Stomach (tissue), 9 donors: ENCODE data around the gene RREB1. TPM values are rescaled to one million over a fixed set of nuclear protein-coding genes. Genes with fewer than 3 reads are reported as not detected.

Experiments used
- DNase-seq, 2 donors: peaks; one replicate each; pipeline versions ENCODE4 v3.0.0 to v3.0.0-alpha.2; 2013 to 2019
- H3K27ac ChIP-seq, 5 donors: fragments of 200-600 bp in 4 of 5; sonication (generic) in 4 of 5; one replicate each; pipeline ENCODE4 v1.5.1; 2013 to 2019; ENCODE audit warnings: mild to moderate bottlenecking in 1 of 5, moderate library complexity in 1 of 5
- H3K27me3 ChIP-seq, 3 donors: fragments of 200-600 bp; sonication (generic); one replicate each; pipeline ENCODE4 v1.5.1; 2017 to 2019; ENCODE audit warnings: mixed run types in 1 of 3
- H3K36me3 ChIP-seq, 4 donors: fragments of 200-600 bp; sonication (generic); 1 replicate in 3 of 4; 2 replicates in 1 of 4; pipeline ENCODE4 v1.5.1; 2016 to 2019
- H3K4me1 ChIP-seq, 4 donors: fragments of 200-600 bp; sonication (generic); one replicate each; pipeline ENCODE4 v1.5.1; 2016 to 2019
- H3K4me3 ChIP-seq, 4 donors: fragments of 200-600 bp; sonication (generic) in 3 of 4; one replicate each; pipeline ENCODE4 v1.5.1; 2016 to 2019; ENCODE audit warnings: mild to moderate bottlenecking in 1 of 4
- H3K9me3 ChIP-seq, 4 donors: fragments of 200-600 bp; sonication (generic); one replicate each; pipeline ENCODE4 v1.5.1; 2016 to 2019
- CTCF ChIP-seq, 7 experiments: fragments of 450-650 bp in 4 of 7; fragments of 200-600 bp in 3 of 7; sonication (generic) in 3 of 7; IDR thresholded peaks; one replicate each; pipeline ENCODE4 v1.5.1; 2016 to 2019; ENCODE audit warnings: antibody characterized with exemption in 7 of 7, control low read depth in 2 of 7, mild to moderate bottlenecking in 1 of 7
- EP300 ChIP-seq: sonication (generic); formaldehyde crosslinking; IDR thresholded peaks from one replicate; pipeline ENCODE4 v1.6.1; 2017; ENCODE audit warnings: antibody characterized with exemption
- POLR2A ChIP-seq, 4 donors: fragments of 450-650 bp; IDR thresholded peaks; one replicate each; pipeline ENCODE4 v1.6.1; 2016; ENCODE audit warnings: antibody characterized with exemption in 4 of 4, control low read depth in 2 of 4, mild to moderate bottlenecking in 1 of 4, moderate library complexity in 1 of 4
- POLR2AphosphoS5 ChIP-seq, 3 donors: sonication (generic); formaldehyde crosslinking; IDR thresholded peaks; one replicate each; pipeline ENCODE4 v1.6.1; 2016; ENCODE audit warnings: antibody characterized with exemption in 3 of 3
- WGBS, 5 donors: extraction: QIAGEN DNeasy Blood & Tissue Kit in 3 of 5; methylation state at CpG; one replicate each; pipeline versions ENCODE4 v1.1.5 to v1.1.7; 2013 to 2018; 5-methylcytosine and 5-hydroxymethylcytosine counted together
- intact Hi-C: fragments of 100-400 bp; cut with DNase I; formaldehyde crosslinking; loops from one replicate; pipeline ENCODE4 v1.15.1; 2023; ENCODE audit warnings: low total_unique reads
- polyA plus RNA-seq, 3 donors: library from polyadenylated mRNA; stranded (reverse); fragments of 200-250 nt; gene quantifications; one replicate each; pipeline ENCODE4 v1.2.3, GENCODE V29; 2013
- total RNA-seq, 5 donors: library from RNA; depleted of rRNA; stranded (reverse); fragments of >200 nt; gene quantifications; one replicate each; pipeline versions ENCODE4 v1.1.0 to v1.2.3, GENCODE V29; 2014 to 2016
- donor health status: healthy with polysubstance abuse.
- donor health status: Bipolar disorder and iron deficiency.
- donor health status: healthy.

RREB1 gene
- total and polyA plus RNA-seq, 8 donors: 4.0 to 125 (median 45.3) TPM

GRCh38 chr6:7282097-7282906 is 174.5 kb downstream of the RREB1 start:
- no peak for DNase-seq
- Histone ChIP-seq H3K4me3 (no peak overlapping the region), H3K4me1 (peaks cover 4 to 21% (median 11%) of the 10 kb centered on the region in 4 donors), H3K9me3 (no peaks in the 10 kb centered on the region), H3K27ac (no peak overlapping the region), H3K36me3 (peaks cover 4 to 34% (median 31%) of the 10 kb centered on the region in 4 donors), H3K27me3 (no peaks in the 10 kb centered on the region)
- TF ChIP-seq POLR2A (IDR thresholded peaks at IDR 0.05) (no peak), POLR2AphosphoS5 (IDR thresholded peaks at IDR 0.05) (no peak), EP300 (no peak), CTCF (IDR thresholded peaks at IDR 0.05) (no peak)
- WGBS, 5 donors: 64 to 82% (median 77%) methylated on average over 10 of the region's 10 CpGs
- intact Hi-C loops: no loop called here

- Histone ChIP-seq H3K4me3 (no peak overlapping the region), H3K27me3 (no peaks in the 10 kb centered on the region), H3K36me3 (peaks cover 4 to 48% (median 45%) of the 10 kb centered on the region in 4 donors), H3K27ac (no peak overlapping the region), H3K4me1 (peaks cover under 1 to 8% (median 4%) of the 10 kb centered on the region in 4 donors), H3K9me3 (no peaks in the 10 kb centered on the region)
- WGBS, 5 donors: 49 to 71% (median 55%) methylated on average over 2 of the region's 2 CpGs
- TF ChIP-seq EP300 (no peak), CTCF (IDR thresholded peaks at IDR 0.05) (no peak), POLR2AphosphoS5 (IDR thresholded peaks at IDR 0.05) (no peak), POLR2A (IDR thresholded peaks at IDR 0.05) (no peak)
- intact Hi-C loops: no loop called here
- DNase-seq: no peak
Observed at GRCh38 chr6:7283676-7284075, 175.9 kb downstream of the RREB1 start.

- 85 to 97% (median 93%) methylated on average over 6 of the region's 6 CpGs for WGBS, 5 donors
- peaks cover 10 to 66% (median 62%) of the 10 kb centered on the region in 4 donors for H3K36me3 ChIP-seq
- no peaks in the 10 kb centered on the region for H3K27me3 ChIP-seq
- no peak overlapping the region for H3K27ac ChIP-seq
- intact Hi-C loops: no loop called here
- no peak overlapping the region for H3K4me3 ChIP-seq
- no peak for DNase-seq
- TF ChIP-seq CTCF (IDR thresholded peaks at IDR 0.05): no peak
- TF ChIP-seq POLR2A (IDR thresholded peaks at IDR 0.05): no peak
- TF ChIP-seq POLR2AphosphoS5 (IDR thresholded peaks at IDR 0.05): no peak
- no peak for TF ChIP-seq EP300
- no peaks in the 10 kb centered on the region for H3K9me3 ChIP-seq
- no peaks in the 10 kb centered on the region for H3K4me1 ChIP-seq
Observed at GRCh38 chr6:7285416-7285815, 177.7 kb downstream of the RREB1 start.

- no peak overlapping the region for H3K27ac ChIP-seq
- WGBS, 5 donors: 81 to 94% (median 83%) methylated on average over 1 of the region's 1 CpG
- TF ChIP-seq POLR2A (IDR thresholded peaks at IDR 0.05) (no peak), CTCF (IDR thresholded peaks at IDR 0.05) (no peak), EP300 (no peak), POLR2AphosphoS5 (IDR thresholded peaks at IDR 0.05) (no peak)
- H3K4me1 ChIP-seq: no peaks in the 10 kb centered on the region
- no peak for DNase-seq
- H3K9me3 ChIP-seq: no peaks in the 10 kb centered on the region
- no peaks in the 10 kb centered on the region for H3K27me3 ChIP-seq
- H3K4me3 ChIP-seq: no peak overlapping the region
- intact Hi-C loops: no loop called here
- peaks cover 24 to 100% (median 97%) of the 10 kb centered on the region in 4 donors for H3K36me3 ChIP-seq
Observed at GRCh38 chr6:7290079-7290478, 182.3 kb downstream of the RREB1 start.
